H9 (cell line): ENCODE data around the gene ITGA8. TPM values are rescaled to one million over a fixed set of nuclear protein-coding genes. Genes with fewer than 3 reads are reported as not detected.

Experiments used
- DNase-seq: peaks from one replicate; pipeline ENCODE4 v3.0.0-alpha.2; 2017
- H2AFZ ChIP-seq: one replicate; pipeline ENCODE4 v1.6.1; 2013; ENCODE audit warnings: mild to moderate bottlenecking, low read length, control low read depth, moderate library complexity
- H2AK5ac ChIP-seq: 2 replicates; pipeline ENCODE4 v1.6.1; 2013; ENCODE audit warnings: low read length, control low read depth, mixed read lengths; ENCODE audit not compliant: insufficient read length
- H2BK120ac ChIP-seq: one replicate; pipeline ENCODE4 v1.6.1; 2013; ENCODE audit warnings: low read depth, mild to moderate bottlenecking, low read length, control low read depth, inconsistent platforms; ENCODE audit not compliant: poor library complexity, severe bottlenecking
- H2BK12ac ChIP-seq: 2 replicates; pipeline ENCODE4 v1.6.1; 2013; ENCODE audit warnings: low read length, control low read depth, mixed read lengths, low read depth; ENCODE audit not compliant: insufficient read length
- H2BK15ac ChIP-seq: 2 replicates; pipeline ENCODE4 v1.6.1; 2013; ENCODE audit warnings: low read depth, low read length, control low read depth
- H2BK20ac ChIP-seq: one replicate; pipeline ENCODE4 v1.6.1; 2013; ENCODE audit warnings: low read depth, mild to moderate bottlenecking, low read length, control low read depth, inconsistent platforms; ENCODE audit not compliant: poor library complexity, severe bottlenecking
- H2BK5ac ChIP-seq: 2 replicates; pipeline ENCODE4 v1.6.1; 2013; ENCODE audit warnings: low read length, control low read depth, mixed read lengths; ENCODE audit not compliant: insufficient read length
- H3K14ac ChIP-seq: 2 replicates; pipeline ENCODE4 v1.6.1; 2013; ENCODE audit warnings: low read length, control low read depth; ENCODE audit not compliant: insufficient read depth
- H3K18ac ChIP-seq: 2 replicates; pipeline ENCODE4 v1.6.1; 2013; ENCODE audit warnings: low read depth, mild to moderate bottlenecking, mixed read lengths, low read length, control low read depth; ENCODE audit not compliant: insufficient read length
- H3K23ac ChIP-seq: 2 replicates; pipeline ENCODE4 v1.6.1; 2013; ENCODE audit warnings: low read length, control low read depth, mixed read lengths, low read depth; ENCODE audit not compliant: insufficient read length
- H3K23me2 ChIP-seq: 2 replicates; pipeline ENCODE4 v1.6.1; 2013; ENCODE audit warnings: low read depth, mild to moderate bottlenecking, mixed read lengths, low read length, control low read depth; ENCODE audit not compliant: insufficient read length, poor library complexity, severe bottlenecking
- H3K27ac ChIP-seq: 2 replicates; pipeline ENCODE4 v1.5.1; 2013; ENCODE audit warnings: low read length, control low read depth, mixed read lengths, low read depth; ENCODE audit not compliant: insufficient read length
- H3K27me3 ChIP-seq: 2 replicates; pipeline ENCODE4 v1.6.1; 2013; ENCODE audit warnings: low read length, control low read depth, inconsistent platforms; ENCODE audit not compliant: insufficient read depth
- H3K4ac ChIP-seq: 2 replicates; pipeline ENCODE4 v1.6.1; 2013; ENCODE audit warnings: low read depth, mild to moderate bottlenecking, control low read depth, inconsistent platforms, low read length, moderate library complexity
- H3K4me1 ChIP-seq: 2 replicates; pipeline ENCODE4 v1.6.1; 2013; ENCODE audit warnings: low read length, control low read depth, inconsistent platforms; ENCODE audit not compliant: insufficient read depth
- H3K4me2 ChIP-seq: 2 replicates; pipeline ENCODE4 v1.6.1; 2013; ENCODE audit warnings: low read length, control low read depth, mixed read lengths; ENCODE audit not compliant: insufficient read length, insufficient read depth
- H3K56ac ChIP-seq: 2 replicates; pipeline ENCODE4 v1.6.1; 2013; ENCODE audit warnings: low read depth, mild to moderate bottlenecking, mixed read lengths, low read length, control low read depth; ENCODE audit not compliant: insufficient read length
- H3K79me1 ChIP-seq: 2 replicates; pipeline ENCODE4 v1.6.1; 2013; ENCODE audit warnings: low read depth, mild to moderate bottlenecking, moderate library complexity, low read length, control low read depth, inconsistent platforms; ENCODE audit not compliant: insufficient read depth, poor library complexity, severe bottlenecking
- H3K79me2 ChIP-seq: 2 replicates; pipeline ENCODE4 v1.6.1; 2013; ENCODE audit warnings: low read length, control low read depth, inconsistent platforms; ENCODE audit not compliant: insufficient read depth
- H3K9ac ChIP-seq: 2 replicates; pipeline ENCODE4 v1.6.1; 2013; ENCODE audit warnings: low read length, control low read depth, mixed read lengths; ENCODE audit not compliant: insufficient read length; ENCODE audit errors: extremely low read depth
- H3K9me3 ChIP-seq: one replicate; pipeline ENCODE4 v1.6.1; 2013; ENCODE audit warnings: low read depth, low read length, inconsistent platforms; ENCODE audit not compliant: control insufficient read depth
- H3T11ph ChIP-seq: one replicate; pipeline ENCODE4 v1.6.1; 2013; ENCODE audit warnings: mild to moderate bottlenecking, low read length, control low read depth, inconsistent platforms
- H4K20me1 ChIP-seq: one replicate; pipeline ENCODE4 v1.6.1; 2013; ENCODE audit not compliant: control insufficient read depth, insufficient read length, insufficient read depth
- H4K5ac ChIP-seq: 2 replicates; pipeline ENCODE4 v1.6.1; 2013; ENCODE audit warnings: low read depth, mild to moderate bottlenecking, mixed read lengths, low read length, control low read depth; ENCODE audit not compliant: insufficient read length
- H4K8ac ChIP-seq: replicated peaks from 2 replicates; pipeline ENCODE4 v1.6.1; 2013; ENCODE audit warnings: low read length, control low read depth, mixed read lengths, low read depth; ENCODE audit not compliant: insufficient read length
- H4K91ac ChIP-seq: 2 replicates; pipeline ENCODE4 v1.6.1; 2013; ENCODE audit warnings: low read depth, mild to moderate bottlenecking, moderate library complexity, mixed read lengths, low read length, control low read depth; ENCODE audit not compliant: insufficient read length
- H3K27ac Mint-ChIP-seq, 3 experiments: 2 replicates in 2 of 3; 3 replicates in 1 of 3; pipeline ENCODE4 v1.8.0; 2020 to 2021; ENCODE audit warnings: mixed read lengths in 3 of 3, mild to moderate bottlenecking in 1 of 3, moderate library complexity in 1 of 3
- H3K27me3 Mint-ChIP-seq: 2 replicates; pipeline ENCODE4 v1.8.0; 2021; ENCODE audit warnings: low read depth, mild to moderate bottlenecking, moderate library complexity, mixed read lengths
- H3K36me3 Mint-ChIP-seq, 3 experiments: 2 replicates in 2 of 3; 3 replicates in 1 of 3; pipeline ENCODE4 v1.8.0; 2020 to 2021; ENCODE audit warnings: low read depth in 3 of 3, mixed read lengths in 3 of 3; ENCODE audit not compliant: insufficient read depth in 1 of 3
- H3K4me1 Mint-ChIP-seq, 2 experiments: 2 replicates each; pipeline ENCODE4 v1.8.0; 2020; ENCODE audit warnings: mixed read lengths in 2 of 2
- H3K4me3 Mint-ChIP-seq, 2 experiments: 2 replicates in 1 of 2; 3 replicates in 1 of 2; pipeline ENCODE4 v1.8.0; 2020 to 2021; ENCODE audit warnings: mild to moderate bottlenecking in 2 of 2, mixed read lengths in 2 of 2, moderate library complexity in 1 of 2
- H3K9me3 Mint-ChIP-seq, 2 experiments: 2 replicates in 1 of 2; 3 replicates in 1 of 2; pipeline ENCODE4 v1.8.0; 2020; ENCODE audit warnings: mild to moderate bottlenecking in 2 of 2, mixed read lengths in 2 of 2, moderate library complexity in 1 of 2
- WGBS: extraction: QIAGEN DNeasy Blood & Tissue Kit; methylation state at CpG from one replicate; pipeline ENCODE4 v1.1.7; 2013; ENCODE audit warnings: missing lambda C conversion rate, low lambda C conversion rate, mixed read lengths; ENCODE audit not compliant: insufficient read length; ENCODE audit errors: extremely low coverage; 5-methylcytosine and 5-hydroxymethylcytosine counted together
- total RNA-seq: library from RNA; stranded (reverse); gene quantifications from 2 replicates; pipeline ENCODE4 v1.2.1, GENCODE V29; 2021
- TF ChIP-seq, protein P1 (sequence below): fragments of 200-600 bp; sonication (generic); conservative IDR thresholded peaks from 3 replicates; pipeline ENCODE4 v1.8.0; 2021; ENCODE audit warnings: antibody characterized with exemption, mild to moderate bottlenecking

The ITGA8 gene
- total RNA-seq, 1 experiment from 2014 or later: not detected

GRCh38 chr10:15739254-15739970 is 19.7 kb upstream of the ITGA8 start:
- peaks cover 7 to 11% of the 10 kb centered on the region in 2 experiments for H3K4me1 Mint-ChIP-seq
- H3K27me3 ChIP-seq: no peaks in the 10 kb centered on the region

More at GRCh38 chr10:15739254-15739970, 19.7 kb upstream of the ITGA8 start:
- WGBS: no CpG with 5 or more reads among the region's 9 CpGs
- no peak overlapping the region for H3K4me2 ChIP-seq
- H2AFZ ChIP-seq: no peak overlapping the region
- Mint-ChIP-seq H3K36me3 (no peaks in the 10 kb centered on the region), H3K27ac (no peak overlapping the region; a peak in 1 of 7 replicates), H3K27me3 (peaks cover 6% of the 10 kb centered on the region), H3K4me3 (no peak overlapping the region), H3K9me3 (no peaks in the 10 kb centered on the region; a peak in 1 of 5 replicates)
- no peak overlapping the region for H2BK15ac ChIP-seq
- no peaks in the 10 kb centered on the region for H3K4me1 ChIP-seq
- no peak overlapping the region for H3K56ac ChIP-seq
- H3K23ac ChIP-seq: no peak overlapping the region
- H3K79me1 ChIP-seq: no peaks in the 10 kb centered on the region
- H2BK20ac ChIP-seq: no peak overlapping the region
- H2AK5ac ChIP-seq: no peak overlapping the region
- no peaks in the 10 kb centered on the region for H3K9me3 ChIP-seq
- H3K4ac ChIP-seq: no peak overlapping the region
- H2BK12ac ChIP-seq: no peak overlapping the region
- no peaks in the 10 kb centered on the region for H3K79me2 ChIP-seq
- no peak overlapping the region for H2BK120ac ChIP-seq
- H3K27ac ChIP-seq: no peak overlapping the region
- H2BK5ac ChIP-seq: no peak overlapping the region
- DNase-seq: no peak
- no peak overlapping the region for H4K5ac ChIP-seq
- H3K9ac ChIP-seq: no peak overlapping the region
- H3K23me2 ChIP-seq: no peaks in the 10 kb centered on the region
- TF ChIP-seq, protein P1, sequence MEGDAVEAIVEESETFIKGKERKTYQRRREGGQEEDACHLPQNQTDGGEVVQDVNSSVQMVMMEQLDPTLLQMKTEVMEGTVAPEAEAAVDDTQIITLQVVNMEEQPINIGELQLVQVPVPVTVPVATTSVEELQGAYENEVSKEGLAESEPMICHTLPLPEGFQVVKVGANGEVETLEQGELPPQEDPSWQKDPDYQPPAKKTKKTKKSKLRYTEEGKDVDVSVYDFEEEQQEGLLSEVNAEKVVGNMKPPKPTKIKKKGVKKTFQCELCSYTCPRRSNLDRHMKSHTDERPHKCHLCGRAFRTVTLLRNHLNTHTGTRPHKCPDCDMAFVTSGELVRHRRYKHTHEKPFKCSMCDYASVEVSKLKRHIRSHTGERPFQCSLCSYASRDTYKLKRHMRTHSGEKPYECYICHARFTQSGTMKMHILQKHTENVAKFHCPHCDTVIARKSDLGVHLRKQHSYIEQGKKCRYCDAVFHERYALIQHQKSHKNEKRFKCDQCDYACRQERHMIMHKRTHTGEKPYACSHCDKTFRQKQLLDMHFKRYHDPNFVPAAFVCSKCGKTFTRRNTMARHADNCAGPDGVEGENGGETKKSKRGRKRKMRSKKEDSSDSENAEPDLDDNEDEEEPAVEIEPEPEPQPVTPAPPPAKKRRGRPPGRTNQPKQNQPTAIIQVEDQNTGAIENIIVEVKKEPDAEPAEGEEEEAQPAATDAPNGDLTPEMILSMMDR: no peak
- no peaks in the 10 kb centered on the region for H4K20me1 ChIP-seq
- H3T11ph ChIP-seq: no peak overlapping the region
- H3K14ac ChIP-seq: no peak overlapping the region
- H3K18ac ChIP-seq: no peak overlapping the region
- H4K8ac ChIP-seq: no peak overlapping the region
- no peak overlapping the region for H4K91ac ChIP-seq
